ENCODE results near the gene STK25.

- no peak for TF ChIP-seq CTCF (conservative IDR thresholded peaks at IDR 0.05; ENCODE audit: low read length)
- TF ChIP-seq EZH2phosphoT487 (IDR thresholded peaks at IDR 0.05; ENCODE audit: borderline replicate concordance, low read depth, low read length) = no peak
These were observed 8.2 kb upstream of the STK25 start for GRCh38 chr2:241516520-241516965.
